HG02973 (cell line): ENCODE data around the gene PARVB.

Experiments used
- ATAC-seq: cut with Tn5 transposase; IDR thresholded peaks from one replicate; pipeline ENCODE4 v1.9.1; 2021; ENCODE audit warnings: moderate library complexity; ENCODE audit not compliant: unreplicated experiment

The PARVB gene, protein sequence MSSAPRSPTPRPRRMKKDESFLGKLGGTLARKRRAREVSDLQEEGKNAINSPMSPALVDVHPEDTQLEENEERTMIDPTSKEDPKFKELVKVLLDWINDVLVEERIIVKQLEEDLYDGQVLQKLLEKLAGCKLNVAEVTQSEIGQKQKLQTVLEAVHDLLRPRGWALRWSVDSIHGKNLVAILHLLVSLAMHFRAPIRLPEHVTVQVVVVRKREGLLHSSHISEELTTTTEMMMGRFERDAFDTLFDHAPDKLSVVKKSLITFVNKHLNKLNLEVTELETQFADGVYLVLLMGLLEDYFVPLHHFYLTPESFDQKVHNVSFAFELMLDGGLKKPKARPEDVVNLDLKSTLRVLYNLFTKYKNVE

GRCh38 chr22:44024288-44024921 is at the start of gene PARVB:
Gene PARVB (plus strand): TSS chr22:44024302. CDS start chr22:44024340, 38 bp downstream.
- no peak for ATAC-seq

- ATAC-seq: no peak
These were observed 49.1 kb upstream of the PARVB start for GRCh38 chr22:43975041-43975440.

DNA sequence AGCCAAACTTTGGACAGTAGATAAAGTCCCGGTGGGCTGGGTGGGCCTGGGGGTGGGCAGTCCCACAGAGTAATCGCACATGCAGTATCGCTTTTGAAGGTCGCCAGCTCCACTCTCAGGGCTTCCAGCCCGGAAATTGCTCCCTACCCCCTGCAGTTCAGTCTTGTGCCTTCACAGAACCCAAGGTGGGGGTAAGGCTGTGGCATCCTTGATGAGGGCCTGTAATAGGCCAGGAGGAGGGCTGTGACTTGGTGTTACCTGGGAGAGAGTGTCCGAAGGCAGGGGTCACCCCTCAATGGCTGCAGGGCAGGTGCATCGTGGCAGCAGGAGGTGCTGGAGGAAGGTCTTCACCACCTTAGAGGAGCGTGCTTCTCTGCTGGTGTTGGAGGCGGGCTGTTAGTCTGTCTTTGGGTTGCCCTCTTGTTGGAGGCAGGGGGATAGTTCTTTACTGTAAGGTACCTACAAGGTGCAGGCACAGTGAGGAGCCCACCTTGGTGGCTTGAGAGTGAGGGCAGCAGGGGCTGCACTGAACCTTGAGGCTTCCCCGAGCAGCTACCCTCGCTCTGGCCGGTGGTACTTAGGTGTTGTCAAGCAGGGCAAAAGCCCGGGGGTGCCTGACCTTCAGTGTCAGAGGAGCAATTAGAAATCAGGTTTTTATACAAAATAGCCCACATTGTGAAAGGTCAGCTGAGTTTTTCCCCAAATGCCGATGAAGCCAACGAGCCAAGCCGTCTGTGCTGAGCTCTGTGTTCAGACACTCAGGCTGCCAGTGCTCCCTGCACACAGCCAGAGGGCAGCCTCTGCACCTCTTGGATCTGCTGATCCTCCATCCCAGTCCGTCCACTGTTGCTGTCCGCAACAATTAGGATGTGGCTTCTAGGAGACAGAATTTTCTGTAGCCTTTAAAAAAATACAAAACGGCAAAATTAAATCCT is 47.0 kb upstream of the PARVB start:
- no peak for ATAC-seq

DNA sequence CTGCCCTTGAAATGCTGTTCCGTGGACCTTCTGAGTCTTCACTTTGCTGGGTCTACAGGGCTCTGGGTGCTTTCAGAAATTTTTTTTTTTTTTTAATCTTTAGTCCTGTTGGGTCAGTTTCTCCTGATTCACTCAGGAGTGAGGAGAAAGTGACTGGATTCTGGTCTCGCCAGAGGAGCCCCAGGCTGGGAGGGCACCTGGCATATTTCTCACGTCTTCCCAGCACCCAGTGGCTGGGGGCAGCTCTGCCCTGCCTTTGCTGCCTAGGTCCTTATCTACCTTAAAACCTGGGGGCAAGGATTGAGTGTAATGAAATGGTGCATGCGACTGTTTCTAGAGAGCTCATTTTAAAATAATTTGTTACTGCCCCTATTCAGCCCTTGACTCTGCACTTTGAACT is 45.5 kb upstream of the PARVB start:
- ATAC-seq: no peak

DNA sequence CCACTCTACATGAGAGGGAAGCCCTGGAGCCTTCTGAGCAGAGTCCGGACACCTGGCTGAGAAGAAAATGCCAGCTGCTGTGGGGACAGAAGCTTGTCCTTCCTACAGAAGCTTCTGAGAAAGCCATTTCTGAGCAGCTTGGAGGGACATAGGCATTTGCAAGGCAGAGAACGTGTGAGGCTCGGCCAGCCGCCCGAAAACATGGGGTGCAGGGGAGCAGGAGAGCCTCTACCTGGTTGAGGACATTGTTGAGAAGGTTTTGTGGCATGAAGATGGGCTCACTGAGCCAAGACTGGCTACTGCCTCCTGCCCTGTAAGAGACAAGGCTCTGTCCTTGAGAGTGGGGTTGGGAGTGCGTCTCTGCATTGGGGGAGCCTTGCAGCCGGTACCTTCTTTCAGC is 43.5 kb upstream of the PARVB start:
- ATAC-seq: no peak

DNA sequence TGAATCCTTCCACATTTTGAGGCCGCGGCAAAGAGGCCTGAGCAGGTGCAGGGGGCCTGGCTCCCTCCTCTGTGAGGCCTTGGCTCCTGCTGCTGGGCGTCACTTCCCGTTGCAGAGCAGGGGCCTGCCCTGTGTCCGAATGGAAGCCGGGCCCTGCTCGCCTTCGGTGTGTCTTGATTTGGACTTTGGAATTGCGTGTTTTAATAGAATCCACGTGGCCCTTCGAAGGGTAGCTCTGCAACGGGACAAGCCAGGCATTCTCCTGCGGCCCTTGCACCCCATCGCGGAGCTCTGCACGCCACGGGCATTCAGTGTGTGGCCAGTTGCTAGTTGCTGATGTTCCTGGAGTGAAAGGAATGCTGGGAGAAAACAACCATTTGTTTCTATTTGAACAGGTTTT is 43.1 kb upstream of the PARVB start:
- no peak for ATAC-seq

- ATAC-seq: no peak
These were observed 40.3 kb upstream of the PARVB start for GRCh38 chr22:43983808-43984207.

GRCh38 chr22:43985532-43985931 is 38.6 kb upstream of the PARVB start:
- ATAC-seq: no peak

- no peak for ATAC-seq
These were observed 35.8 kb upstream of the PARVB start for GRCh38 chr22:43988116-43988820.

DNA sequence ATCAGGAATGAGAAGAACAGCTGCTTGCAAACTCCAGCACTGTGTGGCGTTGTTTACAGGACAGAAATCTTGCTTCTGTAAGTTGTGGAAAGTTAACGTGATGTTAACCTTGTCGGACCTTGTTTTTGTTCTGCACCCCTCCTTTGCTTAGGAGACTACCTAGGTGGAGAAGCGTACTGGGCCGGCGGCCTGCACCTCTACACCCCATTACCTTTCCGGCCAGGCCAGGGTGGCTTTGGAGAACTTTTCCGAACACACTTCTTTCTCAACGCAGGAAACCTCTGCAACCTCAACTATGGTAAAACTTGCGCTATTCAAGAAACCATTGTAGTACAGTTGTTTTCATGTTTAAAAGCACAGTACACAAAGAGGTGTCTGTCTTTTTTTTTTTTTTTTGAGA is 35.1 kb upstream of the PARVB start:
- ATAC-seq: no peak

GRCh38 chr22:43990044-43990443 is 34.1 kb upstream of the PARVB start:
- no peak for ATAC-seq

DNA sequence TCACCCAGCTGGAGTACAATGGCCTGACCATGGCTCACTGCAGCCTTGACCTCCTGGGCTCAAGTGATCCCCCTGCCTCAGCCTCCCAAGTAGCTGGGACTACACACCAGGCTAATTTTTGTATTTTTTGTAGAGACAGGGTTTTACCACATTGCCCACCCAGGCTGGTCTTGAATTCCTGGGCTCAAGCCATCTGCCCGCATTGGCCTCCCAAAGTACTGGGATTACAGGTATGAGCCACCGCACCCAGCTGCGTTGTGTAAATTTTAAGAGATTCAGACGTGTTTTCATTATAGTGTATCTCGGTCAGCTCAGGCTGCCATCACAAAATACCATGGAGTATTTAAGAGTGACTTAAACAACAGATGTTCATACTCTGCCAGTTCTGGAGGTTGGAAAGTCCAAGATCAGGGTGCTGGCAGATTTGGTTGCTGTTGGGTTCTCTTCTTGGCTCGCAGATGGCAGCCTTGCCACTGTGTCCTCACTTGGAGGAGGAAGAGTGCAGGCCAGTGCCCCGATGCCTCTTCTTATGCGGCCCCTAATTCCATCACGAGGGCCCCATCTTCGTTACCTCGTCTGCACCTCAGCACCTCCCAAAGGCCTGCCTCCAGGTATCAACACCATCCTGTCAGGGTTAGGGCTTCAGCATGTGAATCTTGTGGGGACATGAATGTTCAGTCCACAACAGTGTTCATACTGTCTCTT is 32.6 kb upstream of the PARVB start:
- ATAC-seq: no peak

DNA sequence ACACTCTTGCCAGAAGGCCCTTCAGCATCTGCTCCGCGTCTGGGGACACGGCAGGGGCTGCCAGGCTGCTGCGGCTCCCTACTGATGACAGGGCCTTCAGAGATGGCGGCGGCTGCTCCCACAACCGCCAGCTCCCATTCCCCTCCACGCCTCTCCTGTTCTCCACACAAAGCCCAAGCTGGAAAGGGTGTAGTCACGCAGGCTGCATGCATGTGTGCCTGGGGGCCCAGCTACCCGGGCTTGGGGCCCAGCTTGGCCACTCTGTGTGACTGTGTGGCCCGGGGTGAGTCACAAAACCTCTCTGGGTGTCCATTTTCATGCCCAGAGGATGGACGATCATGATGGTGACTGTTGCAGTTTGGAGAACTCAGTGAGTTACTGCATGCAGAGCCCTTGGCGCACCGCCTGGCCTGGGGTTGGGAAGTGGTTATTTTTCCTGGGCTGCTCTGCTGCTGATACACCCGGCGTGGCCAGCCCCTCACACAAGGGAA is 31.7 kb upstream of the PARVB start:
- no peak for ATAC-seq

DNA sequence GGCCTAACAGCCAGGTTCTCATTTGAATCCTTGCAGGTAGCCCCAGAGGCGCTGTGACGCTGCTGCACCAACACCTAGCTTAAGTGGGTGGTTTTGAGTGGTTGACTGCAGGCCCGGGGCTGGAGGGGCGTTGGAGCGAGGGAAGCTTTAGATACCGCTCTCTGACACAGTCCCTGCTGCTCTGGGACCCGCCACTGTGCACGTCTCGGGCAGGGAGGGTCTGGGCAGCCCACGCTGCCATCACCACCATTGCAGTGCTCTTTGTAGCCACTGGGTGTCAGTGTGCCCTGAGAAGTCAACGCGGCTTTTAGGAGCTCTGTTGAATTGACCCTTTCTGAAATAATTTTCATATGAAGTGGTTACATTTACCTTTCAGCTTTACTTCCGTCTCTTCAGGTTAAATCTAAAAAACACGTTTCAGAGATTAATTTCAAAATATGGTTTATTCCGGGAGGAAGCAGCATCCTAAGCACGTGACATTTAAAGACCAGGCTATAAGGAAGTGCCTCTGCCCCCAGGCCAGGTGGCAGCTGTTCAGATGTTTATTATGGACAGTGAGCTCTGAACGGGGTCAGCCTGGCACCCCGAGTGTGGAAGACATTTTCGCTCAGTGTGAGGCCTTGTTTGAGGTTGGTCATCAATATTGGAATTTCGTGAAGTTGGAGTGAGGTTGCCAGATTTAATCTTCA is 30.9 kb upstream of the PARVB start:
- no peak for ATAC-seq

- ATAC-seq: no peak
These were observed 30.1 kb upstream of the PARVB start for GRCh38 chr22:43994006-43994405.

DNA sequence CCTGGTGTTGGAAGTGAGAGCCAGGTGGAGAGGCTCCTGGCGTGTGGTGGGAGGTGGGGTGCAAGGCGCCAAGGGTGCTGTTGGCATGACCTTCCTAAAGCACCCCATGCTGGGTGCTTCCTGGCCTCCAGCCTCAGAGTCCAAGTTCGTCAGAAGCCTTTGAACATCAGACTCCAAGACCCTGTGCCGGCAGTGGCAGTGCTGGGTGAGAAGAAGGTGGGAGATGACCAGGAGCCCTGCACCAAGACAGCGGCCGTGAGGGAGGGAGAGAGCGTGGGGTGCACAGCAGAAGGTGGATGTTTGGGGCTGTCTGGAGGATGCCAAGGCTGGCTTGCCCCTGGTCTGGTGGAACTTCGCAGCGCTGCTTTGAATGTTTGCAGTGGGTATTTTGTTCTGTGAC is 29.7 kb upstream of the PARVB start:
- no peak for ATAC-seq

DNA sequence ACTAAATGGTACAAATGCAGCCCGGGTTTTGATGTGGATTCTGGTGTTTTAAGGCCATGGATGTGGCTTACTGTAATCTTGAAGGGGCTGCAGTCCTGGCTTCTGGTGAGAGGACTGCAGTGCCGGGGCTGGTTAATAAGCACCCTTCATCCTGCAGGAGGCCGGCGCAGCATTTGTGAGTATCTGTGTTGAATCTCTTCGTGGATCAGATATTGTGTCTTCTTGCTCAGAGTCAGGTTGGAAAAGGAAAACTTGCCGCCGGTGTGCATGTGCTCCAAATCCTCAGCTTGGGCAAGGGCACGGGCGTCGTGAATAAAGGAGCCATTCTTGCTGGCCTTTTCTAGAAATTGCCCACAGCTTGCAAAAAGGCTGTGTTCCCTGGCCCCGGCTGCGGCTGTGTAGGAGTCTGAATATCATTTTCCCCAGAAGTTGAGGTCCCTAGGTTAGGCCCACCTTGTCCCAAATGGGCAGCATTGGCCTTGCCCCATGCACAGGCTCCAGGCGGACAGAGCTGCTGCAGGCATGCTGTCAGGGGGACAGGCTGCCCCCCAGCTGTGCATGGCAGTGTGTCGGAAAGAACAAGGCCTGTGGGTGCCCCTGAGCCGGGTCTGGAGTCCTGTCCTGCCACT is 28.9 kb upstream of the PARVB start:
- no peak for ATAC-seq

DNA sequence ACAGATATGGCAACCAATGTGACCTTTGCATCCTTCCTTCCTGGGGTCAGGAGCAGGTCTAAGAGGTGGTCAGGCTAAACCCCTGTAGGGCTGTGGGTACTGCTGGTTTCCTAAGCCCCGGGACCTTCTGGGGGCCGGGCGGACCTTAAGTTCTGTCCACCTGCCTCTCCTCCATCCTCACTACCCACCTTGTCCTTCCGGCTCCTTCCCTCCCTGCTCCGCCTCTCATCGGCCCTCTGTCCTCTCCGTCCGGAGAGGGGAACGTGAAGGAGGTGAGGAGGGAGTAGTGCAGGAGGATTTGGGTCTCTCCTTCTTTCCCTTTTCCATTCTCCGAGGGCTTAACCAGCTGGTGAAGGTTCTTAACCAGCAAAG is 28.3 kb upstream of the PARVB start:
- ATAC-seq: no peak
